ENCODE results near the gene SRRT. TPM values are rescaled to one million over a fixed set of nuclear protein-coding genes. Genes with fewer than 3 reads are reported as not detected.
"Not testable (repeated sequence)": the region's sequence is repeated elsewhere in the genome, so short reads cannot be mapped to it uniquely, and the experiment has no call there.

SRRT gene
- total RNA-seq, 4 donors from 2014 or later: 35.0 to 47.3 (median 39.8) TPM

DNA sequence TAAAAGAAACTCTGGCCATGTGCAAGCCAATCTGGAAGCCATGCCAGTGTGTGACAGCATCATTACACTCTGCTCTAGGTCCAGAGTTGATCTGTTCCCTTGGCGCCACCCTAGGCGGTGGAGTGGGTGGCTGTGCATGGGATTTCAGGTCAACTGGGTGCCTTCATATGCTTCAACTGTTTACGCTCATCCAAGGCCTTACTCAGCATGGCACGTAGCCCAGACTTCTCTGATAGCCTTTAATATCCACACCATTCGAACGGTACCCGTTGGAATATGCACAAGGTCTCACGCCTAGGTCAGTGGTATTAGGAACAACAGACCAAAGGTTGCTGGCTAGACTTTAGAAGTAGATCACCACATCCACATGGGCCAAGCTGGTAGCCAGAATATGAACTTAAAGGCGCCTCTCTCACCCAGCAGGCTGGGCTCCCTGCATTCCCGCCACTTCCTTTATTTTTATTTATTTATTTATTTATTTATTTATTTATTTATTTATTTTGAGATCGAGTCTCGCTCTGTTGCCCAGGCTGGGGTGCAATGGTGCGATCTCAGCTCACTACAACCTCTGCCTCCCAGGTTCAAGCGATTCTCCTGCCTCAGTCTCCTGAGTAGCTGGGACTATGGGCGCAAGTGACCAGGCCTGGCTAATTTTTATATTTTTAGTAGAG lies 39.4 kb downstream of the SRRT start:
- intact Hi-C loops (cut with DNase I; ENCODE audit: low total_unique reads): no loop called here
- ATAC-seq (no peak), DNase-seq (no peak)
- Histone ChIP-seq H3K4me3 (no peak overlapping the region), H3K27ac (no peak overlapping the region), H3K36me3 (no peaks in the 10 kb centered on the region), H3K9me3 (no peaks in the 10 kb centered on the region), H3K27me3 (no peaks in the 10 kb centered on the region), H3K4me1 (peaks cover 0 to 3% of the 10 kb centered on the region in 2 donors)
- in situ Hi-C loops (cut with MboI; ENCODE audit: low sequenced_read_pairs in 4 of 4): no loop called here
- no peak for TF ChIP-seq POLR2A (IDR thresholded peaks at IDR 0.05)
- TF ChIP-seq, protein P1, sequence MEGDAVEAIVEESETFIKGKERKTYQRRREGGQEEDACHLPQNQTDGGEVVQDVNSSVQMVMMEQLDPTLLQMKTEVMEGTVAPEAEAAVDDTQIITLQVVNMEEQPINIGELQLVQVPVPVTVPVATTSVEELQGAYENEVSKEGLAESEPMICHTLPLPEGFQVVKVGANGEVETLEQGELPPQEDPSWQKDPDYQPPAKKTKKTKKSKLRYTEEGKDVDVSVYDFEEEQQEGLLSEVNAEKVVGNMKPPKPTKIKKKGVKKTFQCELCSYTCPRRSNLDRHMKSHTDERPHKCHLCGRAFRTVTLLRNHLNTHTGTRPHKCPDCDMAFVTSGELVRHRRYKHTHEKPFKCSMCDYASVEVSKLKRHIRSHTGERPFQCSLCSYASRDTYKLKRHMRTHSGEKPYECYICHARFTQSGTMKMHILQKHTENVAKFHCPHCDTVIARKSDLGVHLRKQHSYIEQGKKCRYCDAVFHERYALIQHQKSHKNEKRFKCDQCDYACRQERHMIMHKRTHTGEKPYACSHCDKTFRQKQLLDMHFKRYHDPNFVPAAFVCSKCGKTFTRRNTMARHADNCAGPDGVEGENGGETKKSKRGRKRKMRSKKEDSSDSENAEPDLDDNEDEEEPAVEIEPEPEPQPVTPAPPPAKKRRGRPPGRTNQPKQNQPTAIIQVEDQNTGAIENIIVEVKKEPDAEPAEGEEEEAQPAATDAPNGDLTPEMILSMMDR (IDR thresholded peaks at IDR 0.05 in 4 of 5, conservative IDR thresholded peaks at IDR 0.05 in 1 of 5): no peak

DNA sequence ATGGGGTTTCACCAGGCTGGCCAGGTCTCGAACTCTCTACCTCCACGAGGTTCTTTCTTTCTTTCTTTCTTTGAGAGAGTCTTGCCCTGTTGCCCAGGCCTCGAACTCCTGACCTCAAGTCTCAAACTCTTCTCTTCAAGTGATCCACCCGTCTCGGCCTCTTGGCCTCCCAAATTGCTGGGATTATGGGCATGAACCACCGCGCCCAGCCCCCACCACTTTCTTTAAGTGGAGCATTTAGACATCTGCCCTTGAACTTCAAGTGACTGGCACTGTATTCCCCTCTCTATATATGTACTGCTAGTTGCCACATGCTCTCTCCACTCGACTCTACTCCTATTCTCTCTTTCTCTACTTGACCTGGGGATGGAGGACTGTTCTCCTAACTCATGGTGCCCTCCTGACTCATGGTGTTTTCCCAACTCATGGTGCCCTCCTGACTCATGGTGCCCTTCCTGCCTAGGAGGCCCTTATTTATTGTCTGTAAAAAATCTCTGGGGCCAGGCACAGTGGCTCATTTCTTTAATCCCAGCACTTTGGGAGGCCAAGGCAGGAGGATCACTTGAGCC lies 40.1 kb downstream of the SRRT start:
- Histone ChIP-seq H3K4me3 (no peak overlapping the region), H3K4me1 (peaks cover 0 to 3% of the 10 kb centered on the region in 2 donors), H3K27ac (no peak overlapping the region), H3K27me3 (no peaks in the 10 kb centered on the region), H3K9me3 (no peaks in the 10 kb centered on the region), H3K36me3 (no peaks in the 10 kb centered on the region)
- TF ChIP-seq, protein P1 (IDR thresholded peaks at IDR 0.05 in 4 of 5, conservative IDR thresholded peaks at IDR 0.05 in 1 of 5): no peak
- no peak for TF ChIP-seq POLR2A (IDR thresholded peaks at IDR 0.05)
- DNase-seq: no peak
- in situ Hi-C loops (cut with MboI; ENCODE audit: low sequenced_read_pairs in 4 of 4) (no loop called here), intact Hi-C loops (cut with DNase I; ENCODE audit: low total_unique reads) (no loop called here)
- no peak for ATAC-seq

DNA sequence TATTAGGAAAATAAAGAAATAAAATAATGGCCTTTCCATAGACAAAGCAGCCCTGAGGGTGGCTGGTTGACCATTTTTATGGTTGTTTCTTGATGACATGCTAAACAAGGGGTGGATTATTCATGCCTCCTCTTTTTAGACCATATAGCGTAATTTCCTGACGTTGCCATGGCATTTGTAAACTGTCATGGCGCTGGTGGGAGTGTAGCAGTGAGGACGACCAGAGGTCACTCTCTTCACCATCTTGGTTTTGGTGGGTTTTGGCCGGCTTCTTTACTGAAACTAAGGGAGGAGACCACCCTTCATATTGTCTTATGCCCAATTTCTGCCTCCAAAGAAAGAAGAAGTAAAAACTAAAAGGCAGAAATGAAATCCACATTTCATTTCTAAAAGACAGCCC lies 44.4 kb downstream of the SRRT start:
- in situ Hi-C loops (cut with MboI; ENCODE audit: low sequenced_read_pairs in 4 of 4); ATAC-seq; intact Hi-C loops (cut with DNase I; ENCODE audit: low total_unique reads): not testable (repeated sequence)

DNA sequence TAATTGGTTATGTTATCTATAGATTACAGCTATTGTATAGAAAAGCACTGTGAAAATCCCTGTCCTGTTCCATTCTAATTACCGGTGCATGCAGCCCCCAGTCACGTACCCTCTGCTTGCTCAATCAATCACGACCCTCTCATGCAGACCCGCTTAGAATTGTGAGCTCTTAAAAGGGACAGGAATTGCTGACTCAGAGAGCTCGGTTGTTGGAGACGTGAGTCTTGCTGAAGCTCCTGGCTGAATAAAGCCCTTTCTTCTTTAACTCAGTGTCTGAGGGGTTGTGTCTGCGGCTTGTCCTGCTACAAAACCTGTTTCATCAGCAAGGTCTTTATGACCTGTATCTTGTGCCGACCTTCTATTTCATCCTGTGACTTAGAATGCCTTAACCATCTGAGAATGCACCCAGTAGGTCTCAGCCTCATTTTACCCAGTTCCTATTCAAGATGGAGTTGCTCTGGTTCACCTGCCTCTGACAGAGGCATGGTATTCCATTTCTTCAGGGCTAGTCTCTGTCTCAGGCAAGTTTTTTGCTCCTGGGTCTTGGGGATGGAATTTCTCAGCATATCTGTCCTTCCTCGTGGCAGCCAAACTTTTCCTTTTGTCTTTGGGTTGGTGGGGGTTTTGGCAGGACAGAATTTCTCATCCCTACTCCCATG lies 45.0 kb downstream of the SRRT start:
- H3K36me3 ChIP-seq; H3K27me3 ChIP-seq; H3K27ac ChIP-seq; in situ Hi-C loops (cut with MboI; ENCODE audit: low sequenced_read_pairs in 4 of 4); ATAC-seq; H3K4me3 ChIP-seq; H3K4me1 ChIP-seq; H3K9me3 ChIP-seq; DNase-seq; intact Hi-C loops (cut with DNase I; ENCODE audit: low total_unique reads): not testable (repeated sequence)

More for the DNA sequence above, 44.4 kb downstream of the SRRT start:
- H3K4me3 ChIP-seq, DNase-seq, H3K4me1 ChIP-seq, H3K9me3 ChIP-seq, H3K36me3 ChIP-seq, H3K27me3 ChIP-seq, H3K27ac ChIP-seq: not testable (repeated sequence)

DNA sequence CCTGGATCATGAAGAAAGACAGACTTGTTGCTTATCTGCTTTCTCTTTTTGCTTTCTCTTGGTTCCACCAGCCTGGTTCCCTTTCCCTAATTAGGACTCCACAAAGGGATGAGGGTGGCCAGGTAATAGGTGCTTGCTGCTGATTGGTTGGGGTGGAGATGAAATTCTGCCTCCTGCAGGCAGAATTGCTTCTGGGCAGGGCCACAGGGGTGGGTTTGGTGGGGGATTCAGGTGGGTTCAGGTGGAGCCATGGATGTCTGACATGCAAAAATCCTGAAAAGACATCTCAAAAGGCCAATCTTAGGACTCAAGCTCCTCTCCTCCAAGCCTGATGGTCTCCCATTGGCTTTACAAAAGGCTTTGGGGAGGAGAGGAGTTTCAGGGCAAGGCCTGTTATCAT lies 46.1 kb downstream of the SRRT start:
- DNase-seq (no peak), ATAC-seq (no peak)
- in situ Hi-C loops (cut with MboI; ENCODE audit: low sequenced_read_pairs in 4 of 4) (no loop called here), intact Hi-C loops (cut with DNase I; ENCODE audit: low total_unique reads) (no loop called here)
- Histone ChIP-seq H3K9me3 (no peaks in the 10 kb centered on the region), H3K4me3 (no peak overlapping the region), H3K36me3 (no peaks in the 10 kb centered on the region), H3K27ac (no peak overlapping the region), H3K4me1 (peaks cover 0 to 3% of the 10 kb centered on the region in 2 donors), H3K27me3 (no peaks in the 10 kb centered on the region)
- TF ChIP-seq, protein P1 (IDR thresholded peaks at IDR 0.05 in 4 of 5, conservative IDR thresholded peaks at IDR 0.05 in 1 of 5): no peak
- no peak for TF ChIP-seq POLR2A (IDR thresholded peaks at IDR 0.05)

DNA sequence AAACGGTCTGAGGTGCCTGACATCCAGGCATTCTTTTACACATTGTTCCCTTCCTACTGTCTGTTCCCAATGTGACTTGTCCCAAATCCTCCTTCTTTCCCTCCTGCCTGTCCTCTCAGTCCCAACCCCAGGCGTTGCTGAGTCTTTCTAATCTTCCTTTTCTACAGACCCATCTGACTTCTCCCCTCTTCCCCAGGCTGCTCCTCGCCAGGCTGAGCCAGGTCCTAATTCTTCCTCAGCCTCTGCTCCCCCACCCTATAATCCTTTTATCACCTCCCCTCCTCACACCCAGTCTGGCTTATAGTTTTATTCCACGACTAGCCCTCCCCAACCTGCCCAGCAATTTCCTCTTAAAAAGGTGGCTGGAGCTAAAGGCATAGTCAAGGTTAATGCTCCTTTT lies 48.7 kb downstream of the SRRT start:
- H3K27ac ChIP-seq; H3K36me3 ChIP-seq; ATAC-seq; H3K9me3 ChIP-seq; DNase-seq; intact Hi-C loops (cut with DNase I; ENCODE audit: low total_unique reads); H3K4me1 ChIP-seq; in situ Hi-C loops (cut with MboI; ENCODE audit: low sequenced_read_pairs in 4 of 4); H3K4me3 ChIP-seq; H3K27me3 ChIP-seq: not testable (repeated sequence)

Measured in gastrocnemius medialis (tissue), 4 donors.